K562 (cell line): ENCODE data around the gene FRRS1.

ENCODE experiments used
- EZH2 ChIP-seq: IDR thresholded peaks from 2 replicates; pipeline ENCODE4 v1.6.1; 2012; ENCODE audit warnings: low read depth, mild to moderate bottlenecking, inconsistent platforms, low read length, borderline replicate concordance
- SAP30 ChIP-seq: fragments of 200-600 bp; sonication (generic); IDR thresholded peaks from 2 replicates; pipeline ENCODE4 v1.6.1; 2012; ENCODE audit warnings: borderline replicate concordance, low read depth, mild to moderate bottlenecking, moderate library complexity, low read length, control low read depth, inconsistent platforms; ENCODE audit not compliant: insufficient read depth, poor library complexity, severe bottlenecking
- SIX5 ChIP-seq, 2 experiments: IDR thresholded peaks; 2 replicates each; pipeline ENCODE4 v1.6.1; 2011; ENCODE audit warnings: low read length in 2 of 2, borderline replicate concordance in 1 of 2, low read depth in 1 of 2, mild to moderate bottlenecking in 1 of 2, moderate library complexity in 1 of 2; ENCODE audit not compliant: insufficient read depth in 1 of 2
- TF ChIP-seq, protein P1 (sequence below), 3 experiments: IDR thresholded peaks in 2 of 3; conservative IDR thresholded peaks in 1 of 3; 2 replicates each; pipeline ENCODE4 v1.5.1; 2011 to 2012; ENCODE audit warnings: low read length in 3 of 3, mild to moderate bottlenecking in 3 of 3, control low read depth in 2 of 3, improper control_type of control experiment in 1 of 3, inconsistent platforms in 1 of 3, low read depth in 1 of 3, mixed read lengths in 1 of 3, moderate library complexity in 1 of 3; ENCODE audit not compliant: insufficient read depth in 2 of 3
- TF ChIP-seq, protein P2 (sequence below): fragments of 250-450 bp; sonication (Bioruptor Pico); IDR thresholded peaks from 2 replicates; pipeline ENCODE4 v1.8.0; 2022; ENCODE audit warnings: moderate library complexity, mild to moderate bottlenecking, inconsistent platforms
- TF ChIP-seq, protein P3 (sequence below): fragments of 450-650 bp; IDR thresholded peaks from 2 replicates; pipeline ENCODE4 v1.7.1; 2018; ENCODE audit warnings: mild to moderate bottlenecking, low read depth; ENCODE audit not compliant: partially characterized antibody
- TF ChIP-seq, protein P4 (sequence below): fragments of 450-650 bp; IDR thresholded peaks from 2 replicates; pipeline ENCODE4 v1.6.1; 2016; ENCODE audit warnings: mild to moderate bottlenecking, moderate library complexity

DNA sequence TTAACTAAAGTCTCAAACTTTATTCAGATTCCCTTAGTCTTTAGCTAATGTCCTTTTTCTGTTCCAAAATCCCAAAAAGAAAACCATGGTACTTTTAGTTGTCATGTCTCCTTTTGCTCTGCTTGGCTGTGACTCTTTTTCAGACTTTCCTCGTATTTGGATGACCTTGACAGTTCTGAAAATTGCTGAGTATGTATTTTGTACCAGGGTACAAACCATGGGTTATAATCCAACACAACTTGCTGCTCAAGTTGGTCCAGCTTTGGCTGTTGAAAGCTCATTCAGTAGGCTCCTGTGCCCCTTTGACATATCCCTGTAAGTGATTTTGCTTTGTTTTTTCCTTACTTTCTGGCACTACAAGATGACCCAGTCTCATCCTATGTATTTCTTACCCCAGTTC is 68.9 kb downstream of the FRRS1 start:
- TF ChIP-seq SAP30 (no peak), SIX5 (IDR thresholded peaks at IDR 0.05; ENCODE audit: borderline replicate concordance in 1 of 2, insufficient read depth in 1 of 2, low read depth in 1 of 2, low read length in 2 of 2) (no peak), EZH2 (no peak)
- TF ChIP-seq, protein P1, sequence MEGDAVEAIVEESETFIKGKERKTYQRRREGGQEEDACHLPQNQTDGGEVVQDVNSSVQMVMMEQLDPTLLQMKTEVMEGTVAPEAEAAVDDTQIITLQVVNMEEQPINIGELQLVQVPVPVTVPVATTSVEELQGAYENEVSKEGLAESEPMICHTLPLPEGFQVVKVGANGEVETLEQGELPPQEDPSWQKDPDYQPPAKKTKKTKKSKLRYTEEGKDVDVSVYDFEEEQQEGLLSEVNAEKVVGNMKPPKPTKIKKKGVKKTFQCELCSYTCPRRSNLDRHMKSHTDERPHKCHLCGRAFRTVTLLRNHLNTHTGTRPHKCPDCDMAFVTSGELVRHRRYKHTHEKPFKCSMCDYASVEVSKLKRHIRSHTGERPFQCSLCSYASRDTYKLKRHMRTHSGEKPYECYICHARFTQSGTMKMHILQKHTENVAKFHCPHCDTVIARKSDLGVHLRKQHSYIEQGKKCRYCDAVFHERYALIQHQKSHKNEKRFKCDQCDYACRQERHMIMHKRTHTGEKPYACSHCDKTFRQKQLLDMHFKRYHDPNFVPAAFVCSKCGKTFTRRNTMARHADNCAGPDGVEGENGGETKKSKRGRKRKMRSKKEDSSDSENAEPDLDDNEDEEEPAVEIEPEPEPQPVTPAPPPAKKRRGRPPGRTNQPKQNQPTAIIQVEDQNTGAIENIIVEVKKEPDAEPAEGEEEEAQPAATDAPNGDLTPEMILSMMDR (IDR thresholded peaks at IDR 0.05 in 2 of 3, conservative IDR thresholded peaks at IDR 0.05 in 1 of 3; ENCODE audit: insufficient read depth in 2 of 3, low read depth in 1 of 3, low read length in 3 of 3): no peak
- TF ChIP-seq, protein P2, sequence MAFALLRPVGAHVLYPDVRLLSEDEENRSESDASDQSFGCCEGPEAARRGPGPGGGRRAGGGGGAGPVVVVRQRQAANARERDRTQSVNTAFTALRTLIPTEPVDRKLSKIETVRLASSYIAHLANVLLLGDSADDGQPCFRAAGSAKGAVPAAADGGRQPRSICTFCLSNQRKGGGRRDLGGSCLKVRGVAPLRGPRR (CRISPR knock-in tag): no peak
- TF ChIP-seq, protein P3, sequence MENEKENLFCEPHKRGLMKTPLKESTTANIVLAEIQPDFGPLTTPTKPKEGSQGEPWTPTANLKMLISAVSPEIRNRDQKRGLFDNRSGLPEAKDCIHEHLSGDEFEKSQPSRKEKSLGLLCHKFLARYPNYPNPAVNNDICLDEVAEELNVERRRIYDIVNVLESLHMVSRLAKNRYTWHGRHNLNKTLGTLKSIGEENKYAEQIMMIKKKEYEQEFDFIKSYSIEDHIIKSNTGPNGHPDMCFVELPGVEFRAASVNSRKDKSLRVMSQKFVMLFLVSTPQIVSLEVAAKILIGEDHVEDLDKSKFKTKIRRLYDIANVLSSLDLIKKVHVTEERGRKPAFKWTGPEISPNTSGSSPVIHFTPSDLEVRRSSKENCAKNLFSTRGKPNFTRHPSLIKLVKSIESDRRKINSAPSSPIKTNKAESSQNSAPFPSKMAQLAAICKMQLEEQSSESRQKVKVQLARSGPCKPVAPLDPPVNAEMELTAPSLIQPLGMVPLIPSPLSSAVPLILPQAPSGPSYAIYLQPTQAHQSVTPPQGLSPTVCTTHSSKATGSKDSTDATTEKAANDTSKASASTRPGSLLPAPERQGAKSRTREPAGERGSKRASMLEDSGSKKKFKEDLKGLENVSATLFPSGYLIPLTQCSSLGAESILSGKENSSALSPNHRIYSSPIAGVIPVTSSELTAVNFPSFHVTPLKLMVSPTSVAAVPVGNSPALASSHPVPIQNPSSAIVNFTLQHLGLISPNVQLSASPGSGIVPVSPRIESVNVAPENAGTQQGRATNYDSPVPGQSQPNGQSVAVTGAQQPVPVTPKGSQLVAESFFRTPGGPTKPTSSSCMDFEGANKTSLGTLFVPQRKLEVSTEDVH: no peak
- TF ChIP-seq, protein P4, sequence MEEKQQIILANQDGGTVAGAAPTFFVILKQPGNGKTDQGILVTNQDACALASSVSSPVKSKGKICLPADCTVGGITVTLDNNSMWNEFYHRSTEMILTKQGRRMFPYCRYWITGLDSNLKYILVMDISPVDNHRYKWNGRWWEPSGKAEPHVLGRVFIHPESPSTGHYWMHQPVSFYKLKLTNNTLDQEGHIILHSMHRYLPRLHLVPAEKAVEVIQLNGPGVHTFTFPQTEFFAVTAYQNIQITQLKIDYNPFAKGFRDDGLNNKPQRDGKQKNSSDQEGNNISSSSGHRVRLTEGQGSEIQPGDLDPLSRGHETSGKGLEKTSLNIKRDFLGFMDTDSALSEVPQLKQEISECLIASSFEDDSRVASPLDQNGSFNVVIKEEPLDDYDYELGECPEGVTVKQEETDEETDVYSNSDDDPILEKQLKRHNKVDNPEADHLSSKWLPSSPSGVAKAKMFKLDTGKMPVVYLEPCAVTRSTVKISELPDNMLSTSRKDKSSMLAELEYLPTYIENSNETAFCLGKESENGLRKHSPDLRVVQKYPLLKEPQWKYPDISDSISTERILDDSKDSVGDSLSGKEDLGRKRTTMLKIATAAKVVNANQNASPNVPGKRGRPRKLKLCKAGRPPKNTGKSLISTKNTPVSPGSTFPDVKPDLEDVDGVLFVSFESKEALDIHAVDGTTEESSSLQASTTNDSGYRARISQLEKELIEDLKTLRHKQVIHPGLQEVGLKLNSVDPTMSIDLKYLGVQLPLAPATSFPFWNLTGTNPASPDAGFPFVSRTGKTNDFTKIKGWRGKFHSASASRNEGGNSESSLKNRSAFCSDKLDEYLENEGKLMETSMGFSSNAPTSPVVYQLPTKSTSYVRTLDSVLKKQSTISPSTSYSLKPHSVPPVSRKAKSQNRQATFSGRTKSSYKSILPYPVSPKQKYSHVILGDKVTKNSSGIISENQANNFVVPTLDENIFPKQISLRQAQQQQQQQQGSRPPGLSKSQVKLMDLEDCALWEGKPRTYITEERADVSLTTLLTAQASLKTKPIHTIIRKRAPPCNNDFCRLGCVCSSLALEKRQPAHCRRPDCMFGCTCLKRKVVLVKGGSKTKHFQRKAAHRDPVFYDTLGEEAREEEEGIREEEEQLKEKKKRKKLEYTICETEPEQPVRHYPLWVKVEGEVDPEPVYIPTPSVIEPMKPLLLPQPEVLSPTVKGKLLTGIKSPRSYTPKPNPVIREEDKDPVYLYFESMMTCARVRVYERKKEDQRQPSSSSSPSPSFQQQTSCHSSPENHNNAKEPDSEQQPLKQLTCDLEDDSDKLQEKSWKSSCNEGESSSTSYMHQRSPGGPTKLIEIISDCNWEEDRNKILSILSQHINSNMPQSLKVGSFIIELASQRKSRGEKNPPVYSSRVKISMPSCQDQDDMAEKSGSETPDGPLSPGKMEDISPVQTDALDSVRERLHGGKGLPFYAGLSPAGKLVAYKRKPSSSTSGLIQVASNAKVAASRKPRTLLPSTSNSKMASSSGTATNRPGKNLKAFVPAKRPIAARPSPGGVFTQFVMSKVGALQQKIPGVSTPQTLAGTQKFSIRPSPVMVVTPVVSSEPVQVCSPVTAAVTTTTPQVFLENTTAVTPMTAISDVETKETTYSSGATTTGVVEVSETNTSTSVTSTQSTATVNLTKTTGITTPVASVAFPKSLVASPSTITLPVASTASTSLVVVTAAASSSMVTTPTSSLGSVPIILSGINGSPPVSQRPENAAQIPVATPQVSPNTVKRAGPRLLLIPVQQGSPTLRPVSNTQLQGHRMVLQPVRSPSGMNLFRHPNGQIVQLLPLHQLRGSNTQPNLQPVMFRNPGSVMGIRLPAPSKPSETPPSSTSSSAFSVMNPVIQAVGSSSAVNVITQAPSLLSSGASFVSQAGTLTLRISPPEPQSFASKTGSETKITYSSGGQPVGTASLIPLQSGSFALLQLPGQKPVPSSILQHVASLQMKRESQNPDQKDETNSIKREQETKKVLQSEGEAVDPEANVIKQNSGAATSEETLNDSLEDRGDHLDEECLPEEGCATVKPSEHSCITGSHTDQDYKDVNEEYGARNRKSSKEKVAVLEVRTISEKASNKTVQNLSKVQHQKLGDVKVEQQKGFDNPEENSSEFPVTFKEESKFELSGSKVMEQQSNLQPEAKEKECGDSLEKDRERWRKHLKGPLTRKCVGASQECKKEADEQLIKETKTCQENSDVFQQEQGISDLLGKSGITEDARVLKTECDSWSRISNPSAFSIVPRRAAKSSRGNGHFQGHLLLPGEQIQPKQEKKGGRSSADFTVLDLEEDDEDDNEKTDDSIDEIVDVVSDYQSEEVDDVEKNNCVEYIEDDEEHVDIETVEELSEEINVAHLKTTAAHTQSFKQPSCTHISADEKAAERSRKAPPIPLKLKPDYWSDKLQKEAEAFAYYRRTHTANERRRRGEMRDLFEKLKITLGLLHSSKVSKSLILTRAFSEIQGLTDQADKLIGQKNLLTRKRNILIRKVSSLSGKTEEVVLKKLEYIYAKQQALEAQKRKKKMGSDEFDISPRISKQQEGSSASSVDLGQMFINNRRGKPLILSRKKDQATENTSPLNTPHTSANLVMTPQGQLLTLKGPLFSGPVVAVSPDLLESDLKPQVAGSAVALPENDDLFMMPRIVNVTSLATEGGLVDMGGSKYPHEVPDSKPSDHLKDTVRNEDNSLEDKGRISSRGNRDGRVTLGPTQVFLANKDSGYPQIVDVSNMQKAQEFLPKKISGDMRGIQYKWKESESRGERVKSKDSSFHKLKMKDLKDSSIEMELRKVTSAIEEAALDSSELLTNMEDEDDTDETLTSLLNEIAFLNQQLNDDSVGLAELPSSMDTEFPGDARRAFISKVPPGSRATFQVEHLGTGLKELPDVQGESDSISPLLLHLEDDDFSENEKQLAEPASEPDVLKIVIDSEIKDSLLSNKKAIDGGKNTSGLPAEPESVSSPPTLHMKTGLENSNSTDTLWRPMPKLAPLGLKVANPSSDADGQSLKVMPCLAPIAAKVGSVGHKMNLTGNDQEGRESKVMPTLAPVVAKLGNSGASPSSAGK: no peak
